GM18951 (cell line): ENCODE measurements around the gene LASP1.

ENCODE experiments used
- POLR2A ChIP-seq: IDR thresholded peaks from 4 replicates; pipeline ENCODE4 v1.6.1; 2011; ENCODE audit warnings: mild to moderate bottlenecking; ENCODE audit not compliant: insufficient read length, insufficient read depth; ENCODE audit errors: extremely low read depth
- in situ Hi-C: fragments of 300-500 bp; cut with MboI; formaldehyde crosslinking; loops from one replicate; pipeline ENCODE4 v1.12.0; 2022; ENCODE audit warnings: low sequenced_read_pairs, mixed read lengths, inconsistent platforms; ENCODE audit not compliant: unreplicated experiment

The LASP1 gene

DNA sequence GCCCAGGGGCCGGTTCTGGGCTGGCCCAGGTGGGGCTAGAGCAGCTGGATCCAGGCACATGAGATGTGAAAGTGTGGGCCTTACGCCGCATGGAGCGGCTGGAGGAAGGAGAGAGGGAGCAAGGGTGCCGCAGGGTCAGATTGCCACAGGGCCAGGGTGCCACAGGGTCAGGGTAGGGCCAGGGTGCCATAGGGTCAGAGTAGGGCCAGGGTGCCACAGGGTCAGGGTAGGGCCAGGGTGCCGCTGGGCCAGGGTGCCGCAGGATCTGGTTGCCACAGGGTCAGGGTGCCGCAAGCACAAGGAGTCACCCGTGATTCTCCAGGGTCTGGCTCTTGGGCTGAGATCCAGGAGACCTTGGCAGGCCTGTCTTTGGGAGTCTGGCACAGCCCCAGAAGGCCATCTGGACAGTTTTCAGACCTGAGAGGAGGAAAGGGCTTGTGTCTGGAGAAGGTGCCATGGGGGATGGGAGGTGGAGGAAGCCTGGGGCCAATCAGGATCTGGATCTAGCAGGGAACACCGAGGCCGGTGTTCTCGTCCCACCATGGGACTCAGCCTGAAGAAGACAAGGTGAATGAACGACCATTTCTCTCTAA is 42.5 kb downstream of the LASP1 start:
- in situ Hi-C loops = no loop called here
- TF ChIP-seq POLR2A = no peak

DNA sequence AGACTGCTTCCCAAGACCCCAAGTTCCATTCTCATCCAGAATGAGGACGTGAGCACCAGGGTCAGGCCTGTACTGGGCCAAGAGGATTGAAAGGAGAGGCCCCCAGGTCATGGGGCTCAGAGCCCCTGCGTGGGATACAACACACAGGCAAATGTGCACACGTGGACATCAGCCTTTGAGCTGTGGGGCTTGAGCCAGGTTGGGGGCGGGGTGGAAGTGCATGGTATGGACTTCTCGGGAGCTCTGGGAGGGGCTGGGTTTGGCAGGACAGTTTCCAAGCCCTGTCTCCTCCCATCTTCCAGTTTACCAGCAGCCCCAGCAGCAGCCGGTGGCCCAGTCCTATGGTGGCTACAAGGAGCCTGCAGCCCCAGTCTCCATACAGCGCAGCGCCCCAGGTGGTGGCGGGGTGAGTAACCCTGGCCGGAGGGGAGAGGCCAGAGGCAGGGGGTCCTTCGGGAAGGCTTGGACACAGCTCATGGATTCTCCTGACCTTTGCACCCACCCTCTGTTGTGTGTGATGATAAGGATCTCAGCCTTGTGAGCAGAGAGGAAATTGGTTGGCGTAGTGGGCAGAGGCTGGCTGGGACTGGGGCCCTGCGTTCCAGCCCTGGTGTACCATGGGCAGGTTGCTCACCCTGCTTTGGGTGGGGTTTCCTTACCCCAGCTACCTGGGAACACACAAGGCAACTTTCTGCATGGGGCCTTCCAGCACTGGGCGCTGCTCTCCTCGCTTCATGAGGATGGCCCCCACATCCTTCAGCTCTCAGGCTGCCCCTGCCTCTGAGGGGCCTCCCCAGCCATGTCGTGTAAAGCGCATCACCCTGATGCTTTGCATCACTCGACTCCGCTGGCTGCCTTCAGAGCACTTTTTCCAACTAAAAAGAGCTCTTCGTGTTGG is 45.1 kb downstream of the LASP1 start:
- in situ Hi-C loops = no loop called here
- no peak for TF ChIP-seq POLR2A

DNA sequence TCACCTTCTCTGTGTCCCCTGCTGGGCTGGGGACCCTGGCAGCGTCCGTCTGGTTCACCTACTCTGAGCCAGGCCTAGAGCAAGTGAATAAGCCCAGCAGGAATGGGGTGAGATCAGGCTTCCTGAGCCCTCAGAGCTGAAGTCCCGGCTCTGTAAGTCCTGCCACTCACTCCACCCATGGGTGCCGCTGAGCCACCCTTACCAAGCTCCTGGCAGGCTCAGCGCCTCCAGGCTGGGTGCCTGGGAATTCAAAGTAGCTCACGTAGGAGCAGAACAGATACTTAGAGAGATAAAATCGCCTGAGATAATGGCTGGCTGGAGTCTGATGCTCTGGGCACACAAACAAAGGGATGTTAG is 45.8 kb downstream of the LASP1 start:
- TF ChIP-seq POLR2A = no peak
- in situ Hi-C loops = no loop called here

DNA sequence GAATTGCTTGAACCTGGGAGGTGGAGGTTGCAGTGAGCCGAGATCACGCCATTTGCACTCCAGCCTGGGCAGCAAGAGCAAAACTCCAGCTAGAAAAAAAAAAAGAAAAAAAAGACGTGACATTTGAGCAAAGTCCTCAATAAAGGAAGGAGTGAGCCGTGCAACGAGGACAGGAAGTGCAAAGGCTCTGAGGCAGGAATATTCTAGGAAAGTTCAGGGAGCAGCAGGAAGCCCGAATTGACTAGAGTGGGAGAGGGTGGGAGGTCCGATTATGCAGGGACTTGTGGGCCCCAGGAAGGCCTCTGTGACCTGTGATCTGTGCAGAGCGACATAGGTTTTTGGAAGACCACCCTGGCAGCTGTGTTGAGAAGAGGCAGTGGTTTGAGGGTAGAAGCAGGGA is 46.9 kb downstream of the LASP1 start:
- TF ChIP-seq POLR2A = no peak
- in situ Hi-C loops = no loop called here

DNA sequence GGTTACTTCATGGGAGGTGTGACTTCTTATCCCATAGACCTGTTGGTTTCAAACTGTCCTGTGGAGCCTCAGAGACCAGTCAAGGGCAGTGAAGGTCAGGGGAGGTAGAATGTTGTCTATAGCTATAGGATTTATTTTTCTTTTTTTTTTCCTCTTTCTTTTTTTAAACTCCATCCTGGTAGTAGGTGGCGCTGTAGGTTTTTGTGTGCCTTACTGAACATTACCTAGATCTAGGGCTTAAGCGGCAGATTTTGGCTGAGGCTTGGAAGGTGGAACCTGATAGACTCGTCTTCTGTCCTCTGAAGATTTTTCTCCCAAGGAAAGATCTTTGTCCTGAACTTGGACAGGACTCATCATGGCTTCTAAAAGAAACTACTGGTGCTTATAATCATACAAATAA is 47.4 kb downstream of the LASP1 start:
- TF ChIP-seq POLR2A = no peak
- in situ Hi-C loops = no loop called here

DNA sequence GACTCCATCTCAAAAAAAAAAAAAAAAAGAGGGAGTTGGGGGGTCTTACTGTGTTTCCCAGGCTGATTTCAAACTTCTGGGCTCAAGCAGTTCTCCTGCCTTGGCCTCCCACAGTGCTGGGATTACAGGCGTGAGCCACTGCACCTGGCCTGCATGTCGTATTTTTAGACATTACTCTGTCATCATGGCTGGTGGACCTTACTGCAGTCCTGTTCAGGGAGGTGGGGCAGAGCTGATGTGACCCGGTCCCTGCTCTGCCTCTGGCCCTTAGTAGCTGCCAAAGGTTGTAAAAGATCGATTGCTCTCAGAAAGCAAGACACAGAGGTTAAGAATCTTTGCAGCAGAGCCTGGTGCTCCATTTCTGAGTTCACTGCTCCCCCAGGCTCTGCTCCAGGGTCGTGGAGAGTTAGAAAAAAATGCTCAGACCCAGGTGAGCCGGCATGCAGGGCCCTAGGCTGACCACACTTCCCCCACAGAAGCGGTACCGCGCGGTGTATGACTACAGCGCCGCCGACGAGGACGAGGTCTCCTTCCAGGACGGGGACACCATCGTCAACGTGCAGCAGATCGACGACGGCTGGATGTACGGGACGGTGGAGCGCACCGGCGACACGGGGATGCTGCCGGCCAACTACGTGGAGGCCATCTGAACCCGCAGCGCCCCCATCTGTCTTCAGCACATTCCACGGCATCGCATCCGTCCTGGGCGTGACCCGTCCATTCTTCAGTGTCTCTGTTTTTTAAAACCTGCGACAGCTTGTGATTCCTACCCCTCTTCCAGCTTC is 48.5 kb downstream of the LASP1 start:
- in situ Hi-C loops = no loop called here
- no peak for TF ChIP-seq POLR2A

DNA sequence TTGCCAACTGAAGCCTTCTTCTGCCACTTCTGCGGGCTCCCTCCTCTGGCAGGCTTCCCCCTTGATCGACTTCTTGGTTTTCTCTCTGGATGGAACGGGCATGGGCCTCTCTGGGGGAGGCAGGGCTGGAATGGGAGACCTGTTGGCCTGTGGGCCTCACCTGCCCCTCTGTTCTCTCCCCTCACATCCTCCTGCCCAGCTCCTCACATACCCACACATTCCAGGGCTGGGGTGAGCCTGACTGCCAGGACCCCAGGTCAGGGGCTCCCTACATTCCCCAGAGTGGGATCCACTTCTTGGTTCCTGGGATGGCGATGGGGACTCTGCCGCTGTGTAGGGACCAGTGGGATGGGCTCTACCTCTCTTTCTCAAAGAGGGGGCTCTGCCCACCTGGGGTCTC is 49.1 kb downstream of the LASP1 start:
- TF ChIP-seq POLR2A = no peak
- in situ Hi-C loops = no loop called here

DNA sequence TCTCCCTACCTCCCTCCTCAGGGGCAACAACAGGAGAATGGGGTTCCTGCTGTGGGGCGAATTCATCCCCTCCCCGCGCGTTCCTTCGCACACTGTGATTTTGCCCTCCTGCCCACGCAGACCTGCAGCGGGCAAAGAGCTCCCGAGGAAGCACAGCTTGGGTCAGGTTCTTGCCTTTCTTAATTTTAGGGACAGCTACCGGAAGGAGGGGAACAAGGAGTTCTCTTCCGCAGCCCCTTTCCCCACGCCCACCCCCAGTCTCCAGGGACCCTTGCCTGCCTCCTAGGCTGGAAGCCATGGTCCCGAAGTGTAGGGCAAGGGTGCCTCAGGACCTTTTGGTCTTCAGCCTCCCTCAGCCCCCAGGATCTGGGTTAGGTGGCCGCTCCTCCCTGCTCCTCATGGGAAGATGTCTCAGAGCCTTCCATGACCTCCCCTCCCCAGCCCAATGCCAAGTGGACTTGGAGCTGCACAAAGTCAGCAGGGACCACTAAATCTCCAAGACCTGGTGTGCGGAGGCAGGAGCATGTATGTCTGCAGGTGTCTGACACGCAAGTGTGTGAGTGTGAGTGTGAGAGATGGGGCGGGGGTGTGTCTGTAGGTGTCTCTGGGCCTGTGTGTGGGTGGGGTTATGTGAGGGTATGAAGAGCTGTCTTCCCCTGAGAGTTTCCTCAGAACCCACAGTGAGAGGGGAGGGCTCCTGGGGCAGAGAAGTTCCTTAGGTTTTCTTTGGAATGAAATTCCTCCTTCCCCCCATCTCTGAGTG is 49.6 kb downstream of the LASP1 start:
- in situ Hi-C loops = no loop called here
- no peak for TF ChIP-seq POLR2A

DNA sequence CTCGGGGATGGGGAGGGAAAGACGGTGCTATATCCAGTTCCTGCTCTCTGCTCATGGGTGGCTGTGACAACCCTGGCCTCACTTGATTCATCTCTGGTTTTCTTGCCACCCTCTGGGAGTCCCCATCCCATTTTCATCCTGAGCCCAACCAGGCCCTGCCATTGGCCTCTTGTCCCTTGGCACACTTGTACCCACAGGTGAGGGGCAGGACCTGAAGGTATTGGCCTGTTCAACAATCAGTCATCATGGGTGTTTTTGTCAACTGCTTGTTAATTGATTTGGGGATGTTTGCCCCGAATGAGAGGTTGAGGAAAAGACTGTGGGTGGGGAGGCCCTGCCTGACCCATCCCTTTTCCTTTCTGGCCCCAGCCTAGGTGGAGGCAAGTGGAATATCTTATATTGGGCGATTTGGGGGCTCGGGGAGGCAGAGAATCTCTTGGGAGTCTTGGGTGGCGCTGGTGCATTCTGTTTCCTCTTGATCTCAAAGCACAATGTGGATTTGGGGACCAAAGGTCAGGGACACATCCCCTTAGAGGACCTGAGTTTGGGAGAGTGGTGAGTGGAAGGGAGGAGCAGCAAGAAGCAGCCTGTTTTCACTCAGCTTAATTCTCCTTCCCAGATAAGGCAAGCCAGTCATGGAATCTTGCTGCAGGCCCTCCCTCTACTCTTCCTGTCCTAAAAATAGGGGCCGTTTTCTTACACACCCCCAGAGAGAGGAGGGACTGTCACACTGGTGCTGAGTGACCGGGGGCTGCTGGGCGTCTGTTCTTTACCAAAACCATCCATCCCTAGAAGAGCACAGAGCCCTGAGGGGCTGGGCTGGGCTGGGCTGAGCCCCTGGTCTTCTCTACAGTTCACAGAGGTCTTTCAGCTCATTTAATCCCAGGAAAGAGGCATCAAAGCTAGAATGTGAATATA is 50.8 kb downstream of the LASP1 start:
- TF ChIP-seq POLR2A = no peak

DNA sequence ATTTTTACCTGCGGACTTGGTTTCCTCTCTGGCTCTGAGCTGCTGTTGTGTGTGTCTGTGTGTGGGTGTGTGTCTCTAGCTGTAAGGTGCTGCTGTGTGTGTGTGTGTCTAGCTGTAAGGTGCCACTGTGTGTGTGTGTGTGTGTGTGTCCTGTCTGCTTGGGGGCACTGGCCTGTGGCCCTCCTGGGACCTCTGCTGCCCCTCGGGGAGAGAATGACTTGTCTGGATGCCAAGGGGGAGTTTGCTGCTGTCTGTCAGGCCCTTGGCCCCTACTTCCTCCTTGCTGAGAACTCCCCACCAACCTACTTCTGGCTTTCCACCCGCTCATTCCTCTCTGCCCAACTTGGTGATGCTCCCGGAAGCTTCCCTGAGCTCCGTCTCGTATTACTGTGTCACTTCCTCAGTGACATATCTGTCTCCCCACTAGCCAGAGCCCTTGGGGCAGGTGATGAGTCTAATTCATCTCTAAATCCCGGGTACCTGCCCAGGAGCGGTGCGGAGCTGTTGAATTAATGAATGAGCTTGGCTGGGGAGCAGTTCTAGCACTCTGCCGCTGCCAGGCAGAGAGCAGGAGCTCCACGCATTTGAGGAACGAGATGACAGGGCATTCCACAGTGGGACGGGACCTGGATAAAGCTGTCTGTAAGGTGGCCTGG is 52.0 kb downstream of the LASP1 start:
- no peak for TF ChIP-seq POLR2A
- in situ Hi-C loops = no loop called here

More for the DNA sequence above, 50.8 kb downstream of the LASP1 start:
- in situ Hi-C loops = no loop called here

DNA sequence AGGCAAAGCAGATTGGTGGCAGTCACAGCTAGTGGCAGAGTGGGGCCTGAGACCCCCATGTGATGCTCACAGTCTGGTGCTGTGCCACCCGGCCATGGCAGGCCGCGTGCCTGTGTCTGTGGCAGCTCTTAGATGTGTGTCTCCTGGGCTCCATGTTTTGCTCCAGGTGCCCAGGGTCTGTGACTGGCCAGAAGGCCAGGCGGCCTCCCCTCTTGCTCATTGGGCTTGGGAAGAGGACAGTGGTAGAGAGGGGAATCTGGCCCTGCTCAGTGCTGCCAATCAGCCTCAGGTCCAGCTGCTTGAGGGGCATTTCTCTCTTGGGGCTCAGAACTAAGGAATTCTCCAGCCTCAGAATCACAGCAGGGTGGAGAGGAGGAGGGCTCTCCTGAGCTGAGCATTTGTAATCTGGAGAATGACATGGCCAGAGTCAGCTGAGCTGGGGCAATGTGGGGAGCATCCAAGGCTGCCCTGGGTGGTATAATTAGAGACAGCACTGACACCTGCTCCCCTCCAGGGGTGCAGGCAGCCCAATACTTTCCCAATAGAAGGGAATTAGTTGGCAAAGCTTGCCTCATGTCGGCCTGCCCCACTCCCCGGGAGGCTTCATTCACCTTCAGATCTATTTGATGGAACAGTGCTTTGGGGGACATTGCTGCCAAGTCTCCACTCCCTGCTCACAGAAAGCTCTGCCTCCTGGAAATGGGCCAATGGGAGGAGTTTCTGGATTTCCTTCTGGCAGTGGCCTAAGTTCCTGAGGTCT is 52.9 kb downstream of the LASP1 start:
- in situ Hi-C loops = no loop called here
- no peak for TF ChIP-seq POLR2A
